ENCODE data around the gene BASP1.

BASP1 gene

GRCh38 chr5:17217493-17218352 lies at the start of gene BASP1:
TSS of gene BASP1 (plus strand) at chr5:17217631. CDS start at chr5:17275217, 57,586 bp downstream.
- H3K27ac ChIP-seq, result no peak within 1 kb of the TSS
- no peak for TF ChIP-seq ZFX (IDR thresholded peaks at IDR 0.05)
- no peak for TF ChIP-seq CTCF (conservative IDR thresholded peaks at IDR 0.05)

- no peak overlapping the region for H3K27ac ChIP-seq
Measured at GRCh38 chr5:17169507-17169906, 47.9 kb upstream of the BASP1 start.

GRCh38 chr5:17172791-17173190 lies 44.6 kb upstream of the BASP1 start:
- TF ChIP-seq CTCF (conservative IDR thresholded peaks at IDR 0.05) (no peak), ZFX (IDR thresholded peaks at IDR 0.05) (no peak)
- no peak overlapping the region for H3K27ac ChIP-seq

More at GRCh38 chr5:17169507-17169906, 47.9 kb upstream of the BASP1 start:
- TF ChIP-seq CTCF (conservative IDR thresholded peaks at IDR 0.05) (no peak), ZFX (IDR thresholded peaks at IDR 0.05) (no peak)

GRCh38 chr5:17174965-17175364 lies 42.5 kb upstream of the BASP1 start:
- H3K27ac ChIP-seq, result no peak overlapping the region
- no peak for TF ChIP-seq ZFX (IDR thresholded peaks at IDR 0.05)
- no peak for TF ChIP-seq CTCF (conservative IDR thresholded peaks at IDR 0.05)

GRCh38 chr5:17177501-17178372 lies 39.7 kb upstream of the BASP1 start:
- no peak overlapping the region for H3K27ac ChIP-seq
- TF ChIP-seq CTCF (conservative IDR thresholded peaks at IDR 0.05), result no peak
- TF ChIP-seq ZFX (IDR thresholded peaks at IDR 0.05), result no peak

DNA sequence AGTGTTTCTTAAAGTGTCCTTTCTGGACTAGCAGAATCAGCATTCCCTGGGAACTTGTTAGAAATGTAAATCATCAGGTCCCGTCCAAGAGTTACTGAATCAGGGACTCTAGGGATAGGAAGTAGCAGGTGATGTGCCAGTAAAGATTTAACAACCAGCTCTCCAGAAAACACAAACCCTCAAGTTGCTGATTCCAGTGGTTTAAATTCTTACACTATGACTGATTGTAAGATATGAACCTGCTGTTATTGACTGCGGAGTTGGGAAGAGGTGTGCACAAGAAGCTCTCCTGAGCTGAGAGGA lies 39.1 kb upstream of the BASP1 start:
- H3K27ac ChIP-seq, result no peak overlapping the region
- TF ChIP-seq CTCF (conservative IDR thresholded peaks at IDR 0.05) (no peak), ZFX (IDR thresholded peaks at IDR 0.05) (no peak)

- no peak for TF ChIP-seq CTCF (conservative IDR thresholded peaks at IDR 0.05)
- TF ChIP-seq ZFX (IDR thresholded peaks at IDR 0.05), result no peak
- H3K27ac ChIP-seq, result no peak overlapping the region
Measured at GRCh38 chr5:17180330-17180843, 37.0 kb upstream of the BASP1 start.

Measured in C4-2B (cell line).